Measurements from ENCODE around the gene COX4I2. TPM values are rescaled to one million over a fixed set of nuclear protein-coding genes. Genes with fewer than 3 reads are reported as not detected.

The COX4I2 gene
- polyA plus RNA-seq (2013), result not detected

DNA sequence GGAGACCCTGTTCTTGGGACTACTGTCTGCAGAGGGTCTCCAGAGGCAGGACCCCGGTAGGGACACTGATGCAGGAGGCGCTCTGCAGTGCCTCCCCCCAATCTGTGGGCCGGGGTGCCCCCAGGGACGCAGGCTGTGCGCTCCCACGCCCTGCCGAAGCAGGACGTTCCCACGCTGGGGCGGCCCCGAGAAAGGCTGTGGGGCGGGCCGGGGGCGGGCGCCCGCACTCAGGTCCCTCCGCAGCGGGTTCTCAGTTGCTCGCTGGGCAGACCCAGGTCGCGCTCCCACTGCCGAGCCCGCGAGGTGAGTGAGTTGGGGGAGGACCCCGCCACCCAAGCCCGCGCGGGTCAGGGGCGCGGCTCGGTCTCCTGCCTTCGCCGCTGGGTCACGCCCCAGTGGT lies at the start of gene COX4I2:
Gene COX4I2, plus strand, starts transcription at position 253 of the 400 bp plus-strand sequence. CDS start 1,106 bp downstream, outside the sequence.
- POLR2A ChIA-PET, result no interaction called here
- Histone ChIP-seq H3K27ac (ENCODE audit: insufficient read depth in 1 of 2, low read depth in 1 of 2, low read length in 2 of 2, poor library complexity in 1 of 2, severe bottlenecking in 2 of 2) (no peak within 1 kb of the TSS), H3K4me3 (ENCODE audit: control insufficient read depth in 1 of 7, extremely low read depth in 1 of 7, insufficient read depth in 4 of 7, low read depth in 2 of 7, low read length in 6 of 7) (no peak within 1 kb of the TSS), H3K36me3 (ENCODE audit: control insufficient read depth in 4 of 4, insufficient read depth in 4 of 4, low read length in 3 of 4) (no peaks in the 10 kb centered on the region), H3K4me1 (ENCODE audit: control extremely low read depth in 1 of 4, control insufficient read depth in 4 of 4, insufficient read depth in 4 of 4, low read length in 3 of 4) (peaks cover 0 to 2% (median under 1%) of the 10 kb centered on the region in 4 experiments), H3K9me3 (ENCODE audit: control extremely low read depth in 1 of 5, control insufficient read depth in 4 of 5, insufficient read depth in 2 of 5, low read depth in 1 of 5, low read length in 4 of 5) (no peaks in the 10 kb centered on the region), H3K27me3 (replicated peaks in 2 of 5; ENCODE audit: control insufficient read depth in 4 of 5, insufficient read depth in 5 of 5, low read length in 4 of 5) (no peaks in the 10 kb centered on the region)
- DNase-seq, result no peak
- 59% methylated on average over 29 of the region's 34 CpGs for WGBS (ENCODE audit: insufficient coverage)
- CTCF ChIA-PET, result interaction anchor here (0.6 to 1.1 kb wide), 2 partner anchors 82 to 86 kb away, joined by 3 read pairs; no protein-coding TSS in a partner anchor

- H3K27me3 ChIP-seq (replicated peaks in 2 of 5; ENCODE audit: control insufficient read depth in 4 of 5, insufficient read depth in 5 of 5, low read length in 4 of 5), result peaks cover 0 to 4% (median 0%) of the 10 kb centered on the region in 5 experiments
- no peaks in the 10 kb centered on the region for H3K9me3 ChIP-seq (ENCODE audit: control extremely low read depth in 1 of 5, control insufficient read depth in 4 of 5, insufficient read depth in 2 of 5, low read depth in 1 of 5, low read length in 4 of 5)
- no peaks in the 10 kb centered on the region for H3K36me3 ChIP-seq (ENCODE audit: control insufficient read depth in 4 of 4, insufficient read depth in 4 of 4, low read length in 3 of 4)
- no peak for DNase-seq
- CTCF ChIA-PET, result interaction anchor here (1.0 to 4.0 kb wide), 11 partner anchors 10 to 133 kb away, joined by 3 to 35 read pairs (median 5); partner anchors contain the start of gene ID1
- WGBS (ENCODE audit: insufficient coverage), result 92% methylated on average over 7 of the region's 7 CpGs
- no peak overlapping the region for H3K27ac ChIP-seq (ENCODE audit: insufficient read depth in 1 of 2, low read depth in 1 of 2, low read length in 2 of 2, poor library complexity in 1 of 2, severe bottlenecking in 2 of 2)
- peaks cover 0 to 21% (median 11%) of the 10 kb centered on the region in 4 experiments for H3K4me1 ChIP-seq (ENCODE audit: control extremely low read depth in 1 of 4, control insufficient read depth in 4 of 4, insufficient read depth in 4 of 4, low read length in 3 of 4)
- POLR2A ChIA-PET, result interaction anchor here (1.0 to 1.1 kb wide), 2 partner anchors 16 to 20 kb away, joined by 3 read pairs; no protein-coding TSS in a partner anchor
- no peak overlapping the region for H3K4me3 ChIP-seq (ENCODE audit: control insufficient read depth in 1 of 7, extremely low read depth in 1 of 7, insufficient read depth in 4 of 7, low read depth in 2 of 7, low read length in 6 of 7)
These were observed 46.9 kb upstream of the COX4I2 start for GRCh38 chr20:31590717-31591225.

- Histone ChIP-seq H3K9me3 (ENCODE audit: control extremely low read depth in 1 of 5, control insufficient read depth in 4 of 5, insufficient read depth in 2 of 5, low read depth in 1 of 5, low read length in 4 of 5) (no peaks in the 10 kb centered on the region), H3K27ac (ENCODE audit: insufficient read depth in 1 of 2, low read depth in 1 of 2, low read length in 2 of 2, poor library complexity in 1 of 2, severe bottlenecking in 2 of 2) (no peak overlapping the region), H3K27me3 (replicated peaks in 2 of 5; ENCODE audit: control insufficient read depth in 4 of 5, insufficient read depth in 5 of 5, low read length in 4 of 5) (no peaks in the 10 kb centered on the region), H3K36me3 (ENCODE audit: control insufficient read depth in 4 of 4, insufficient read depth in 4 of 4, low read length in 3 of 4) (no peaks in the 10 kb centered on the region), H3K4me3 (ENCODE audit: control insufficient read depth in 1 of 7, extremely low read depth in 1 of 7, insufficient read depth in 4 of 7, low read depth in 2 of 7, low read length in 6 of 7) (no peak overlapping the region), H3K4me1 (ENCODE audit: control extremely low read depth in 1 of 4, control insufficient read depth in 4 of 4, insufficient read depth in 4 of 4, low read length in 3 of 4) (peaks cover 0 to 12% (median 0%) of the 10 kb centered on the region in 4 experiments)
- ChIA-PET POLR2A (interaction anchor here (0.8 to 1.1 kb wide), 2 partner anchors 8 to 21 kb away, joined by 3 to 4 read pairs; no protein-coding TSS in a partner anchor), CTCF (interaction anchor here (0.9 to 4.0 kb wide), 4 partner anchors 11 to 32 kb away, joined by 4 to 35 read pairs (median 4); no protein-coding TSS in a partner anchor)
- WGBS (ENCODE audit: insufficient coverage), result 97% methylated on average over 3 of the region's 11 CpGs
- DNase-seq, result peak in 2 of 3 donors; percentile 68 to 79
These were observed 44.3 kb upstream of the COX4I2 start for GRCh38 chr20:31593221-31594001.

DNA sequence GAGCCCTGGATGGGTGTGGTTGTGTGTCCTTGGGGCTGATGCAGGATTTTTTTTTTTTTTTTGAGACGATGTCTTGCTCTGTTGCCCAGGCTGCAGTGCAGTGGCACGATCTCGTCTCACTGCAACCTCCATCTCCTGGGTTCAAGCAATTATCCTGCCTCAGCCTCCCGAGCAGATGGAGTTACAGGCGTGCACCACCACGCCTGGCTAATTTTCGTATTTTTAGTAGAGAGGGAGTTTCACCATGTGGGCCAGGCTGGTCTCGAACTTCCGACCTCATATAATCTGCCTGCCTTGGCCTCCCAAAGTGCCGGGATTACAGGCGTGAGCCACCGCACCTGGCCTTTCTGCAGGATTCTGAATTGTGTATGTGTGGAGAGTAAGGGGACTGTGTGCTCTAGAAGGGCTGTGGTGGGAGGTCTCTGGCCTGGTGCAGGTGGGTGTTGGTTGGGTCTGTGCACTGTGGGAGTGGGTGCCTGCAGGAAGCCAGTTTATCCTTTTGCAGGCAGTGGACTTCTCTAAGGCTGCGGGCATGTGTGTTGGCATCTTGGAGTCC lies 43.6 kb upstream of the COX4I2 start:
- ChIA-PET CTCF (interaction anchor here (1.1 to 4.0 kb wide), 3 partner anchors 10 to 24 kb away, joined by 4 to 35 read pairs (median 5); no protein-coding TSS in a partner anchor), POLR2A (no interaction called here)
- no peak for DNase-seq
- no peaks in the 10 kb centered on the region for H3K36me3 ChIP-seq (ENCODE audit: control insufficient read depth in 4 of 4, insufficient read depth in 4 of 4, low read length in 3 of 4)
- H3K27ac ChIP-seq (ENCODE audit: insufficient read depth in 1 of 2, low read depth in 1 of 2, low read length in 2 of 2, poor library complexity in 1 of 2, severe bottlenecking in 2 of 2), result no peak overlapping the region
- H3K4me1 ChIP-seq (ENCODE audit: control extremely low read depth in 1 of 4, control insufficient read depth in 4 of 4, insufficient read depth in 4 of 4, low read length in 3 of 4), result peaks cover 0 to 12% (median 0%) of the 10 kb centered on the region in 4 experiments
- 96% methylated on average over 8 of the region's 13 CpGs for WGBS (ENCODE audit: insufficient coverage)
- H3K27me3 ChIP-seq (replicated peaks in 2 of 5; ENCODE audit: control insufficient read depth in 4 of 5, insufficient read depth in 5 of 5, low read length in 4 of 5), result no peaks in the 10 kb centered on the region
- H3K4me3 ChIP-seq (ENCODE audit: control insufficient read depth in 1 of 7, extremely low read depth in 1 of 7, insufficient read depth in 4 of 7, low read depth in 2 of 7, low read length in 6 of 7), result no peak overlapping the region
- H3K9me3 ChIP-seq (ENCODE audit: control extremely low read depth in 1 of 5, control insufficient read depth in 4 of 5, insufficient read depth in 2 of 5, low read depth in 1 of 5, low read length in 4 of 5), result no peaks in the 10 kb centered on the region

- H3K27me3 ChIP-seq (replicated peaks in 2 of 5; ENCODE audit: control insufficient read depth in 4 of 5, insufficient read depth in 5 of 5, low read length in 4 of 5), result no peaks in the 10 kb centered on the region
- H3K4me1 ChIP-seq (ENCODE audit: control extremely low read depth in 1 of 4, control insufficient read depth in 4 of 4, insufficient read depth in 4 of 4, low read length in 3 of 4), result peaks cover 0 to 12% (median 0%) of the 10 kb centered on the region in 4 experiments
- POLR2A ChIA-PET, result no interaction called here
- H3K27ac ChIP-seq (ENCODE audit: insufficient read depth in 1 of 2, low read depth in 1 of 2, low read length in 2 of 2, poor library complexity in 1 of 2, severe bottlenecking in 2 of 2), result no peak overlapping the region
- WGBS (ENCODE audit: insufficient coverage), result 98% methylated on average over 8 of the region's 11 CpGs
- no peak overlapping the region for H3K4me3 ChIP-seq (ENCODE audit: control insufficient read depth in 1 of 7, extremely low read depth in 1 of 7, insufficient read depth in 4 of 7, low read depth in 2 of 7, low read length in 6 of 7)
- CTCF ChIA-PET, result interaction anchor here (2.0 kb wide), 1 partner anchor 35 kb away, joined by 5 read pairs; no protein-coding TSS in a partner anchor
- H3K9me3 ChIP-seq (ENCODE audit: control extremely low read depth in 1 of 5, control insufficient read depth in 4 of 5, insufficient read depth in 2 of 5, low read depth in 1 of 5, low read length in 4 of 5), result no peaks in the 10 kb centered on the region
- DNase-seq, result no peak
- H3K36me3 ChIP-seq (ENCODE audit: control insufficient read depth in 4 of 4, insufficient read depth in 4 of 4, low read length in 3 of 4), result no peaks in the 10 kb centered on the region
These were observed 42.9 kb upstream of the COX4I2 start for GRCh38 chr20:31594558-31595379.

- CTCF ChIA-PET, result interaction anchor here (0.7 to 2.1 kb wide), 4 partner anchors 12 to 35 kb away, joined by 3 to 14 read pairs (median 4); no protein-coding TSS in a partner anchor
- H3K27ac ChIP-seq (ENCODE audit: insufficient read depth in 1 of 2, low read depth in 1 of 2, low read length in 2 of 2, poor library complexity in 1 of 2, severe bottlenecking in 2 of 2), result no peak overlapping the region
- 79% methylated on average over 2 of the region's 3 CpGs for WGBS (ENCODE audit: insufficient coverage)
- no peak overlapping the region for H3K4me3 ChIP-seq (ENCODE audit: control insufficient read depth in 1 of 7, extremely low read depth in 1 of 7, insufficient read depth in 4 of 7, low read depth in 2 of 7, low read length in 6 of 7)
- H3K27me3 ChIP-seq (replicated peaks in 2 of 5; ENCODE audit: control insufficient read depth in 4 of 5, insufficient read depth in 5 of 5, low read length in 4 of 5), result no peaks in the 10 kb centered on the region
- no peaks in the 10 kb centered on the region for H3K36me3 ChIP-seq (ENCODE audit: control insufficient read depth in 4 of 4, insufficient read depth in 4 of 4, low read length in 3 of 4)
- H3K9me3 ChIP-seq (ENCODE audit: control extremely low read depth in 1 of 5, control insufficient read depth in 4 of 5, insufficient read depth in 2 of 5, low read depth in 1 of 5, low read length in 4 of 5), result no peaks in the 10 kb centered on the region
- DNase-seq, result no peak
- POLR2A ChIA-PET, result interaction anchor here (1.3 kb wide), 1 partner anchor 23 kb away, joined by 3 read pairs; no protein-coding TSS in a partner anchor
- peaks cover 0 to 12% (median 0%) of the 10 kb centered on the region in 4 experiments for H3K4me1 ChIP-seq (ENCODE audit: control extremely low read depth in 1 of 4, control insufficient read depth in 4 of 4, insufficient read depth in 4 of 4, low read length in 3 of 4)
These were observed 42.4 kb upstream of the COX4I2 start for GRCh38 chr20:31595380-31595653.

Data from common myeloid progenitor, CD34-positive (primary cell).